Measurements from ENCODE around the gene FOSB. TPM values are rescaled to one million over a fixed set of nuclear protein-coding genes. Genes with fewer than 3 reads are reported as not detected.
A peak's percentile ranks its signal among the peaks of the same experiment; 100 is the strongest.

The FOSB gene
- total and polyA plus RNA-seq, 2 experiments from 2014 or later: 0.55 to 1.9 TPM

GRCh38 chr19:45506246-45506988 lies 38.6 kb downstream of the FOSB start:
- peaks cover 12% of the 10 kb centered on the region for H3K27me3 Mint-ChIP-seq (ENCODE audit: insufficient read depth, low read depth, poor library complexity)
- peaks cover 24% of the 10 kb centered on the region for H3K4me1 Mint-ChIP-seq
- TF ChIP-seq ZNF331 (CRISPR knock-in tag; IDR thresholded peaks at IDR 0.05; ENCODE audit: low read depth) (no peak), NANOG (IDR thresholded peaks at IDR 0.05; ENCODE audit: borderline replicate concordance) (no peak), CTCF (conservative IDR thresholded peaks at IDR 0.05; ENCODE audit: low read depth in 2 of 2) (peak; percentile 51 to 75), JUNB (IDR thresholded peaks at IDR 0.05; ENCODE audit: unreplicated experiment) (no peak), ZNF114 (CRISPR knock-in tag; IDR thresholded peaks at IDR 0.05) (no peak), ETS1 (IDR thresholded peaks at IDR 0.05) (no peak), STAT1 (IDR thresholded peaks at IDR 0.05; ENCODE audit: unreplicated experiment) (no peak), POLR2AphosphoS5 (IDR thresholded peaks at IDR 0.05; ENCODE audit: low read depth) (peak; percentile 85), EZH2phosphoT487 (IDR thresholded peaks at IDR 0.05; ENCODE audit: unreplicated experiment) (no peak), ZNF462 (CRISPR knock-in tag; IDR thresholded peaks at IDR 0.05) (no peak), REST (IDR thresholded peaks at IDR 0.05; ENCODE audit: unreplicated experiment) (peak; percentile 23), CREB1 (CRISPR knock-in tag; IDR thresholded peaks at IDR 0.05; ENCODE audit: low read depth) (peak; percentile 98), EZH2 (IDR thresholded peaks at IDR 0.05; ENCODE audit: low read depth, unreplicated experiment) (no peak)
- Histone ChIP-seq H3K36me3 (ENCODE audit: insufficient read depth) (no peaks in the 10 kb centered on the region), H3K9me2 (ENCODE audit: insufficient read depth) (no peaks in the 10 kb centered on the region), H2AFZ (peak overlapping the region; percentile 94; the same call in 1 of the 2 replicates), H3K4me3 (peak overlapping the region; percentile 99), H3K27me3 (ENCODE audit: insufficient read depth) (no peaks in the 10 kb centered on the region), H3K79me2 (replicated peaks; ENCODE audit: insufficient read depth) (peaks cover 41% of the 10 kb centered on the region), H3K4me2 (peak overlapping the region; percentile 95), H3F3A (replicated peaks; ENCODE audit: low read depth) (peaks cover 14% of the 10 kb centered on the region), H3K27ac (ENCODE audit: low read depth) (peak overlapping the region; percentile 99), H4K20me1 (replicated peaks; ENCODE audit: insufficient read depth) (peaks cover 7% of the 10 kb centered on the region; the same call in 1 of the 2 replicates), H3K4me1 (ENCODE audit: insufficient read depth) (peaks cover 18% of the 10 kb centered on the region)
- H3K9me3 Mint-ChIP-seq: no peaks in the 10 kb centered on the region; the same call in 2 of the 3 replicates
- peak overlapping the region; percentile 93 for H3K27ac Mint-ChIP-seq
- peak overlapping the region; percentile 88 for H3K4me3 Mint-ChIP-seq
- peaks cover 12% of the 10 kb centered on the region for H3K36me3 Mint-ChIP-seq (ENCODE audit: low read depth)
- DNase-seq (ENCODE audit: low spot score) (peak; percentile 98), ATAC-seq (peak; percentile 61)

Measured in GM23338 (cell line).